Activated CD8-positive, alpha-beta T cell treated with anti-CD3 and anti-CD28 coated beads for 36 hours (primary cell): ENCODE results near the gene RNF39. TPM values are rescaled to one million over a fixed set of nuclear protein-coding genes. Genes with fewer than 3 reads are reported as not detected.
A peak's percentile ranks its signal among the peaks of the same experiment; 100 is the strongest.

Source experiments
- ATAC-seq: fragments of 200-7000 bp; cut with Tn5 transposase; one replicate; pipeline ENCODE4 v1.10.0; 2021; ENCODE audit warnings: mild to moderate bottlenecking, moderate library complexity
- CTCF ChIA-PET: fragments of 350-600 bp; sonication (Branson Sonifier 250); formaldehyde crosslinking; loops from one replicate; lab custom pipeline; 2021; ENCODE audit warnings: antibody characterized with exemption; lab: Charles Lee
- POLR2A ChIA-PET: fragments of 350-600 bp; sonication (Branson Sonifier 250); formaldehyde crosslinking; loops from one replicate; lab custom pipeline; 2021; ENCODE audit warnings: antibody characterized with exemption; lab: Charles Lee
- DNase-seq: peaks from one replicate; pipeline ENCODE4 v3.0.0-alpha.2; 2020
- H3K27ac Mint-ChIP-seq: one replicate; pipeline ENCODE4 v1.8.0; 2021; ENCODE audit warnings: mild to moderate bottlenecking, mixed read lengths
- H3K27me3 Mint-ChIP-seq: one replicate; pipeline ENCODE4 v1.8.0; 2021; ENCODE audit warnings: mixed read lengths
- H3K36me3 Mint-ChIP-seq: one replicate; pipeline ENCODE4 v1.8.0; 2021; ENCODE audit warnings: low read depth, mixed read lengths
- H3K4me1 Mint-ChIP-seq: one replicate; pipeline ENCODE4 v1.8.0; 2021; ENCODE audit warnings: low read depth, mixed read lengths
- H3K4me3 Mint-ChIP-seq: one replicate; pipeline ENCODE4 v1.8.0; 2021; ENCODE audit warnings: mild to moderate bottlenecking, moderate library complexity, mixed read lengths
- H3K9me3 Mint-ChIP-seq: one replicate; pipeline ENCODE4 v1.8.0; 2021; ENCODE audit warnings: mixed read lengths
- intact Hi-C: fragments of 100-400 bp; cut with micrococcal nuclease; formaldehyde crosslinking; loops from one replicate; pipeline ENCODE4 v1.10.0; 2022
- total RNA-seq, 2 experiments: library from RNA; stranded (reverse); gene quantifications; one replicate each; pipeline ENCODE4 v1.2.3, GENCODE V29; 2021
- TF ChIP-seq, protein P1 (sequence below): fragments of 200-600 bp; IDR thresholded peaks from one replicate; pipeline ENCODE4 v1.8.0; 2022; ENCODE audit warnings: antibody characterized with exemption, mild to moderate bottlenecking

The RNF39 gene
- total RNA-seq, 2 experiments from 2014 or later, result not detected

DNA sequence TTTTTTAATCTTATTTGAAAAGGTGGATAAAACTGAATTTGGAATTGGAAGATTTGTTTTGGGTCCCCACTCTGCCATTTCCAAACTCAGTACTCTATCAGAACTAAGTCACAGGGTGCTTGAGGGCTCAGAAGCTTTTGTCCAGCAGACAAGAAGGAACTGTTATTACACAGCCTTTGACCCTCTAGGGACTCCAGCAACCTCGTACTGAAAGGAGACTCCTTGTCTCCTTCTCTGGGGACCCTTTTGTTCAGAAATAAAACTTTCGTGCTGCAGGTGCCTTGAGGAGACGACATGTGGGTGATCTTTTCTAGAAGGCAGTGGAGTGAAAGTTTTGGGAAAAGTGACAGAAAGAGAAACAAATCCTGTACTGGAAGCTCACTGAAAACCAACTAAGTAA lies 21.9 kb downstream of the RNF39 start:
- TF ChIP-seq, protein P1, sequence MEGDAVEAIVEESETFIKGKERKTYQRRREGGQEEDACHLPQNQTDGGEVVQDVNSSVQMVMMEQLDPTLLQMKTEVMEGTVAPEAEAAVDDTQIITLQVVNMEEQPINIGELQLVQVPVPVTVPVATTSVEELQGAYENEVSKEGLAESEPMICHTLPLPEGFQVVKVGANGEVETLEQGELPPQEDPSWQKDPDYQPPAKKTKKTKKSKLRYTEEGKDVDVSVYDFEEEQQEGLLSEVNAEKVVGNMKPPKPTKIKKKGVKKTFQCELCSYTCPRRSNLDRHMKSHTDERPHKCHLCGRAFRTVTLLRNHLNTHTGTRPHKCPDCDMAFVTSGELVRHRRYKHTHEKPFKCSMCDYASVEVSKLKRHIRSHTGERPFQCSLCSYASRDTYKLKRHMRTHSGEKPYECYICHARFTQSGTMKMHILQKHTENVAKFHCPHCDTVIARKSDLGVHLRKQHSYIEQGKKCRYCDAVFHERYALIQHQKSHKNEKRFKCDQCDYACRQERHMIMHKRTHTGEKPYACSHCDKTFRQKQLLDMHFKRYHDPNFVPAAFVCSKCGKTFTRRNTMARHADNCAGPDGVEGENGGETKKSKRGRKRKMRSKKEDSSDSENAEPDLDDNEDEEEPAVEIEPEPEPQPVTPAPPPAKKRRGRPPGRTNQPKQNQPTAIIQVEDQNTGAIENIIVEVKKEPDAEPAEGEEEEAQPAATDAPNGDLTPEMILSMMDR, result no peak
- intact Hi-C loops, result no loop called here
- Mint-ChIP-seq H3K4me3 (no peak overlapping the region), H3K4me1 (peaks cover 19% of the 10 kb centered on the region), H3K27ac (no peak overlapping the region), H3K27me3 (no peaks in the 10 kb centered on the region), H3K36me3 (peaks cover 32% of the 10 kb centered on the region), H3K9me3 (no peaks in the 10 kb centered on the region)
- DNase-seq (no peak), ATAC-seq (no peak)
- ChIA-PET POLR2A (no interaction called here), CTCF (interaction anchor here (1.0 kb wide), 1 partner anchor 50 kb away, joined by 3 read pairs; no protein-coding TSS in a partner anchor)

DNA sequence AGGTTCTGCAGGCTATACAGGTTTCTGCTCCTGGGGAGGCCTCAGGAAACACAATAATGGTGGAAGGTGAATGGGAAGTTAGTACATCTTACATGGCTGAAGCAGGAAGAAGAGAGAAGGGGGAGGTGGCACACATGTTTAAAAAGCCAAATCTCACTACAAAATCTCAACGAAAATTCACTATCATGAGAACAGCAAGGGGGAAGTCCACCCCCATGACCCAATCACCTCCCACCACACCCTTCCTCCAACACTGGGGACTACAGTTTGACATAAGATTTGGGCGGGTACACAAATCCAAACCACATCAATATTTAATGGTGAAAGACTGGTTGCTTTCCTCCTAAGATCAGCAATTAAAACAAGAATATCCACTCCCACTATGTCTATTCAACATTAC lies 28.3 kb downstream of the RNF39 start:
- Mint-ChIP-seq H3K27ac (peak overlapping the region; percentile 51), H3K4me3 (no peak overlapping the region), H3K27me3 (no peaks in the 10 kb centered on the region), H3K36me3 (peaks cover 22% of the 10 kb centered on the region), H3K9me3 (no peaks in the 10 kb centered on the region), H3K4me1 (peaks cover 33% of the 10 kb centered on the region)
- TF ChIP-seq, protein P1, result no peak
- intact Hi-C loops, result no loop called here
- POLR2A ChIA-PET, result interaction anchor here (0.7 to 2.2 kb wide), 2 partner anchors 13 to 105 kb away, joined by 3 to 9 read pairs; partner anchors contain the start of gene POLR1H
- ATAC-seq (peak; percentile 34), DNase-seq (no peak)
- CTCF ChIA-PET, result interaction anchor here (1.3 kb wide), 1 partner anchor 84 kb away, joined by 3 read pairs; no protein-coding TSS in a partner anchor

- CTCF ChIA-PET, result no interaction called here
- DNase-seq, result no peak
- peaks cover 29% of the 10 kb centered on the region for H3K4me1 Mint-ChIP-seq
- H3K36me3 Mint-ChIP-seq, result peaks cover 20% of the 10 kb centered on the region
- intact Hi-C loops, result no loop called here
- no peak overlapping the region for H3K27ac Mint-ChIP-seq
- no peak for ATAC-seq
- H3K4me3 Mint-ChIP-seq, result no peak overlapping the region
- POLR2A ChIA-PET, result no interaction called here
- TF ChIP-seq, protein P1, result no peak
- no peaks in the 10 kb centered on the region for H3K9me3 Mint-ChIP-seq
- H3K27me3 Mint-ChIP-seq, result no peaks in the 10 kb centered on the region
Observed at GRCh38 chr6:30044630-30045029, 30.9 kb downstream of the RNF39 start.

GRCh38 chr6:30043744-30044143 lies 31.8 kb downstream of the RNF39 start:
- no peak for ATAC-seq
- ChIA-PET POLR2A (no interaction called here), CTCF (no interaction called here)
- Mint-ChIP-seq H3K4me3 (no peak overlapping the region), H3K4me1 (peaks cover 29% of the 10 kb centered on the region), H3K27me3 (no peaks in the 10 kb centered on the region), H3K9me3 (no peaks in the 10 kb centered on the region), H3K36me3 (peaks cover 21% of the 10 kb centered on the region), H3K27ac (no peak overlapping the region)
- intact Hi-C loops, result no loop called here
- TF ChIP-seq, protein P1, result no peak
- no peak for DNase-seq

- Mint-ChIP-seq H3K4me3 (no peak overlapping the region), H3K9me3 (no peaks in the 10 kb centered on the region), H3K4me1 (peaks cover 29% of the 10 kb centered on the region), H3K36me3 (peaks cover 15% of the 10 kb centered on the region), H3K27me3 (no peaks in the 10 kb centered on the region), H3K27ac (peak overlapping the region; percentile 3)
- no peak for DNase-seq
- TF ChIP-seq, protein P1, result no peak
- CTCF ChIA-PET, result no interaction called here
- peak; percentile 76 for ATAC-seq
- POLR2A ChIA-PET, result no interaction called here
- intact Hi-C loops, result no loop called here
Observed at GRCh38 chr6:30042914-30043313, 32.7 kb downstream of the RNF39 start.
